GM18517 (cell line): ENCODE data around the gene YWHAH.
"Not testable (repeated sequence)": the region's sequence is repeated elsewhere in the genome, so short reads cannot be mapped to it uniquely, and the experiment has no call there.

Experiments used
- ATAC-seq: cut with Tn5 transposase; IDR thresholded peaks from one replicate; pipeline ENCODE4 v1.9.1; 2021; ENCODE audit warnings: mild to moderate bottlenecking, moderate library complexity; ENCODE audit not compliant: unreplicated experiment

Gene YWHAH

GRCh38 chr22:31977141-31977841 lies 33.0 kb downstream of the YWHAH start:
- ATAC-seq, result no peak

GRCh38 chr22:31977939-31978338 lies 33.6 kb downstream of the YWHAH start:
- no peak for ATAC-seq

GRCh38 chr22:31980628-31981027 lies 36.3 kb downstream of the YWHAH start:
- ATAC-seq, result no peak

GRCh38 chr22:31981976-31982375 lies 37.6 kb downstream of the YWHAH start:
- ATAC-seq, result not testable (repeated sequence)

- no peak for ATAC-seq
Measured at GRCh38 chr22:31983911-31984656, 39.7 kb downstream of the YWHAH start.

- ATAC-seq, result no peak
Measured at GRCh38 chr22:31987218-31987617, 42.9 kb downstream of the YWHAH start.

GRCh38 chr22:31991102-31991839 lies 46.9 kb downstream of the YWHAH start:
- ATAC-seq, result no peak

- ATAC-seq, result no peak
Measured at GRCh38 chr22:31995046-31995445, 50.7 kb downstream of the YWHAH start.

- no peak for ATAC-seq
Measured at GRCh38 chr22:31995807-31996206, 51.5 kb downstream of the YWHAH start.

- ATAC-seq, result no peak
Measured at GRCh38 chr22:31998784-31999385, 54.5 kb downstream of the YWHAH start.

GRCh38 chr22:32000181-32000580 lies 55.8 kb downstream of the YWHAH start:
- ATAC-seq, result no peak

- ATAC-seq, result no peak
Measured at GRCh38 chr22:32005453-32005852, 61.1 kb downstream of the YWHAH start.
